GM21423 (cell line): ENCODE data around the gene RIC3.

Experiments
- ATAC-seq: cut with Tn5 transposase; IDR thresholded peaks from one replicate; pipeline ENCODE4 v1.9.1; 2021; ENCODE audit warnings: mild to moderate bottlenecking, moderate library complexity; ENCODE audit not compliant: unreplicated experiment

RIC3 gene

GRCh38 chr11:8069771-8070170, 99.1 kb downstream of the RIC3 start:
- ATAC-seq: no peak

- ATAC-seq: no peak
Observed at GRCh38 chr11:8068605-8069221, 100.1 kb downstream of the RIC3 start.

DNA sequence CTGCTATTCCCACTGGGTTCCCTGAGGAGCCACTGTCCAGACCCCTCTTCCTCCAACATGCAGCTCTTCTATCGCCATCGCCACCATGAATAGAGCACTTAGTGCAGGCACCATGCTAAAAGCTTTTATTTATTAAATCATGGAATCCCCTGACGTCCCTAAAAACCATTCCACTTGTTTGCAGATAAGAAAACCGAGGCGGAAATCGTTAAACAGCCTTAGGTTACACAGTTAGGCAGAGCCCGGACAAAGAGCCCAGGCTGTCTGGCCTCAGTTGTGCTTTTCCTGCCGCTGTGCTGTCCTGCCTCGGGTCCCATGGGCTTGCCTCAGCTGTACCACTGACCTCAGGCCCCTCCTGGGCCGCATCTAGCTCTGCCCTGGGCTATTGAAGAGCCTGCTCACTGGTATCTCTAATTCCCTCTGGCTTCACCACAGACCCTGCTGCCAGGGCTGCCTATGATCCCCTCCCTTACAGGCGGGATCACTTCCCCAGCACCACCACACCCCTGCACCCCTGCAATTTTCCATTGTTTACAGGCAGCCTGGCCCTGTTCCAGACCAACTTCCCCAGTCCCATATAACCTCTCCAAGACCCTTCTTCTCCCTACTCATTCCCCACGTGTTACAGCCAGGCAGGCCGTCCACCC, 100.8 kb downstream of the RIC3 start:
- ATAC-seq: no peak

- ATAC-seq: no peak
Observed at GRCh38 chr11:8067567-8067928, 101.3 kb downstream of the RIC3 start.

DNA sequence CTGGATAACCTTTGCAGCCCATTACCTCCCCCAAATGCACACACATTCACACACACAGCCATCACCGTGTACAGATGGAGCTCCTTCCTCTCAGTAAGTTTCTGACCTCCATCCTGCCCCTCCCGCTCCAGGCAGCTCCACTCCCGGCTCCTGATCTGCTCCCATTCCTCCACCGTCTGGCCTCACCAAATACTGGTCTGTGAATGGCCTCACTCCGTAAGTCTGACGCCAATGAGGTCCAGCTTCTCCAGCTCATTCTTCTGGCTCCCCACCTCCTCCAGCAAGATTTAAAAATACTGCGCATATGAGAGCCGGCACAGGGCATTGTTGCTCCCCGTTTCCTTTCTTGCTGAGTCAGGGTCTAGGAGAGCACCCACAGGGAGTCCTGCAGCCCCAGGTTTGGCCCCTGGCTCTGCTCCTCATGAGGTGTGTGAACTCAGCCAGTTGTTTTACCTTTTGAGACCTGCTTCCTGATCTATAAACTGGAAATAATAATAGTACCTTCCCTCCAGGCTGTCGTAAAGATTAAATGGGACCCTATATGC, 101.8 kb downstream of the RIC3 start:
- ATAC-seq: no peak

GRCh38 chr11:8066036-8066910, 102.6 kb downstream of the RIC3 start:
- ATAC-seq: no peak

DNA sequence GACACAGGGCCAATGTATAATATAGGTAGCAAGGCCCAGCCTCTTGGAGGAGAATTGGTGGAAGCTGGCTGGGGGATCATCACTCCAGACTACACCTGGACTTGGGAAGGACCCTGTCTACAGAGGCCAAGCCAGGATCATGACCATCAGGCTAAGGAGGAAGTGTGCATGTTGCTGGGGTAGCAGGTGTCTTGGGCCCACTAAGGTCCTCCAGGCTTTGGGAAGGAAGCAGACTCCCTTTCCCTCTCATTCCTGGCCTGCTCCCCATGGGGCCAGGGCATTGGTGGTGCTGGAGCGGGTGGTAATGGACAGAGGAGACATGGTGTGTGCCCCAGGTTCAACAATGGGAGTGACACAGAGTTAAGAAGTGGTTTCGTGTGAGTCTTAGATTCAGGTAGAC, 103.8 kb downstream of the RIC3 start:
- ATAC-seq: no peak

DNA sequence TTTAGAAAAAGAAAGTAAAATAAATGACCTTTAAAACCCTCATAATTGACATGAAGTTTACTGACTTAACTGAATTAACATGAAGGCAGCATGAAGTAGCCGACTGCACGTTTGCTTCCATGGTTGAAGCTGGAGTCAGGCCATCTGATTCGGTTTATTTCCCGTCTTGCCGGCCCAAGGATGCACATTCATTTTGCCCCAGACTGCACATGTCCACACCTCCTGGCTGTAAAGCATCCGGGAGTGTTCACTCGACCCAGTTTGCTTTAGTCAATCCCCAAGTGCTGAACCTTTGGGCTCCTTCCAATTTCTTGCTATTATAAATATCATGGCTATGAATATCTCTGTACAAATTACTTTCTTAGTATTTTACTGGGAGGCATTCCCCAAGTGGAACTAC, 105.5 kb downstream of the RIC3 start:
- no peak for ATAC-seq

DNA sequence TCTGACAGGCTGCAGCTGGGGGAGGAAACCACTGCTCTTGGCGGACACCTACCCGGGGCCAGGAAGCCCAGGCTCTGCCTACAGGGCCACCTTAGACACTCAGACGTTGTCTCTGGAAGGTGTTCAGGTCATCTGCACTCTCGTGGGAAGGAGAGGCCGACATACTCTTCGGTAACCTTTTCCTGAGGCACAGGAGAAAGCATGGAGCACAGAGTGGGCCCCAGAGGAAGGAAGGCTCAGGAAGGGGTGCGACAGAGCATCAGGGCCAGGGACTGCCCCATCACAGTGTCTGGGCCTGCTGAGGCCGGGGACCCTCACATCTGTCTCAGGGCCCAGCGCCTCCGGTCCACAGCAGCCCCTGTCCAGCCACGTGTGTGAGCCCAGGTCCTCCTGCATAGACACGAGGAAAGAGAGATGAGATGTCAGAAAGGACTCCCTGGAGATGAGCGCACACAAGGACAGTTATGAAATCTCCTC, 106.0 kb downstream of the RIC3 start:
- ATAC-seq: no peak

DNA sequence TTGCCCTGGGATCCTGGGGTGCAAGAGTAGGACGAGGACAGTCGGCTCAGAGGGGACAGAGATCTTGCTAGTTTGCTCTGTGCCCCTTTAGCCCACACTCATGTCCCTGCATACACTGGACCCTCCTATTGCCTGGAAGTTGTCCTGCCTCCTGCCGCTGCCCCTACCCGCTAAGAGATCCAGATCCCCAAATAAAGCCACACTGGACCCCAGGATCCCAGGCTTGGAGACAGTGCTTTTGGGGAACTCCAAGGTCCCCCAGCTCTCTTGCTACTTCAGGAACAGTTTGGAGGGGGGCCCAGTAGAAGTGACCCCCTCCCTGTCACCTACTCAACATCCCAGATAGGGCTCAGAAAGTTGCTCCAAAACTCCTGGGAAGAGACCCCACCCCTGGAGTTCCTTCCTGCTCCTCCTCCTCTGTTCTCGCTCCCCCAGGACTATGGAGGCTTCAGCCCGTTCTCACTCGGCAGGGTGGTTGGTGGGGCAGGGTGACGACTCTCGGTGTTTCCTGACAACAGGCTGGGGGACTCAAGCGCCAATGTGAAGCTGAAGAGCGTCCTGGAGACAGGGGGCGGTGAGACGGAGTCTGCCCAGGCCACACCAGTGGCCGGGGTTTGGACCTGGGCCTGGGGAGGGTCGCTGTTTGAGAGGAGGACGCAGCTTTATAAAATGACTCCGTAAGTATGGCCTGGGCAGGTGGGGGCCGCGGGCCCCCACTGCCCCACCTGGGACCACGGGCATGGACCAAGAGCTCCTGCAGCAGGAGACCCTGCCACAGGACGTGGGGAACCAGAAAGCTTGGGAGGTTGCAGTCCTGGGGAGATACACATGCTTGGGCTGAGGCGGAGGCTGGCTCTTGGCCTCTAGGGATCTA, 107.0 kb downstream of the RIC3 start:
- ATAC-seq: no peak

DNA sequence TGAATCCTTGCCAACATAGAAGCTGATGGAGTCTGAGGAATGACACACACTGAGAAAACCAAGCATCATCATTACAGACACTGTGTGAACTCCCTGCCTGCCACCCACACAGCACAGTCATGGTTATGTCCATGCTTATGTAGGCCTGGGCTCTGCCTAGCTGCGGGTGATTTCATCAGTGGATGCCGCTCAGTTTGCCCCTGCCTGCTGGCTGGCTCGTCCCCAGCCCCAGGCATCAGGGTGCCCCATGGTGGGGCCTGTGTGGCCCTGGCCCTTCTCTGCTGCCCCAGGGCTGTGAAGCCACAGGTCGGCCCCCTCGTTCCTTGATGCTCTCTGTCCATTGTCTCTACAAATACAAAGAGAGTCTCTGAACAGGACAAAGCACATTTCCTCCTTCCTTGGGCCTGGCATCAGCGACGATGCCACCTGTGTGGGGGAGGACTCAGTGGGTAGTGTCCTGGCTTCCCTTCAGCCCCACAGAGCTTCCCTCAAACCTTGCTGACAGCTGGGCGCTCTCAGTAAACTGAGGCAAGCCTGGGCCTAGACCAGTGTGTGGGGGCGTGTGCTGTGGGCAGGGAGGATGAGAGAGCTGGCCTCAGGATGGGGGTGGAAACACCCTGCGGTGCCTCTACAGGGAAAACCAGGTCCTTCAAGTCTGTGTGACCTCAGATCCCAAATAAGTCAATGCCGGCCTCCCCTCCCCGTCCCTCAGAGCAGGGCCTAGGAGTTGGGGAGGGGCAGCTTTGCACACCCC, 107.8 kb downstream of the RIC3 start:
- ATAC-seq: no peak

- no peak for ATAC-seq
Observed at GRCh38 chr11:8060146-8060719, 108.6 kb downstream of the RIC3 start.

- no peak for ATAC-seq
Observed at GRCh38 chr11:8059571-8060011, 109.2 kb downstream of the RIC3 start.

GRCh38 chr11:8059030-8059429, 109.8 kb downstream of the RIC3 start:
- no peak for ATAC-seq

GRCh38 chr11:8058216-8058615, 110.6 kb downstream of the RIC3 start:
- ATAC-seq: no peak

GRCh38 chr11:8056810-8057463, 111.9 kb downstream of the RIC3 start:
- no peak for ATAC-seq
